GM12872 (cell line): ENCODE measurements around the gene HSD17B14.

ENCODE experiments used
- TF ChIP-seq, protein P1 (sequence below): IDR thresholded peaks from 3 replicates; pipeline ENCODE4 v1.5.1; 2011; ENCODE audit warnings: low read depth, mild to moderate bottlenecking, low read length, moderate library complexity; ENCODE audit not compliant: insufficient read depth

Gene HSD17B14

DNA sequence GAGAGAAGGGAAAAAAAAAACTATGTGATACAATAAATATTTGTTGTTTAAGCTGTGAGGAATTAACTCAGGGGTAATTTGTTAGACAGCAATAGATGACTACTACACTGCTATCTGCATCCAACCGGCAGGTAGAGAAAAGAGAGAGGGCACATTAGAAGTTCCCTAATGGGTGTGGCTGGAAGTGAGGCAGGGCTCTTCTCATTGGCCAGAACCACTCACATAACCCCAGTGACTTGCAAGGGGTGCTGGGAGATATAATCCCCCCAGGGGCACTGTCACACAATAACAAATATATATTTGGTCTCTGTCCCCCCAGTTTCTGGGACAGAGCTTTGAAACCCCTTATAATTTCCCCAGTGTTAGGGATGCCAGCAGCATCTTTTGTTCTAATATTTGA, 56.7 kb downstream of the HSD17B14 start:
- TF ChIP-seq, protein P1, sequence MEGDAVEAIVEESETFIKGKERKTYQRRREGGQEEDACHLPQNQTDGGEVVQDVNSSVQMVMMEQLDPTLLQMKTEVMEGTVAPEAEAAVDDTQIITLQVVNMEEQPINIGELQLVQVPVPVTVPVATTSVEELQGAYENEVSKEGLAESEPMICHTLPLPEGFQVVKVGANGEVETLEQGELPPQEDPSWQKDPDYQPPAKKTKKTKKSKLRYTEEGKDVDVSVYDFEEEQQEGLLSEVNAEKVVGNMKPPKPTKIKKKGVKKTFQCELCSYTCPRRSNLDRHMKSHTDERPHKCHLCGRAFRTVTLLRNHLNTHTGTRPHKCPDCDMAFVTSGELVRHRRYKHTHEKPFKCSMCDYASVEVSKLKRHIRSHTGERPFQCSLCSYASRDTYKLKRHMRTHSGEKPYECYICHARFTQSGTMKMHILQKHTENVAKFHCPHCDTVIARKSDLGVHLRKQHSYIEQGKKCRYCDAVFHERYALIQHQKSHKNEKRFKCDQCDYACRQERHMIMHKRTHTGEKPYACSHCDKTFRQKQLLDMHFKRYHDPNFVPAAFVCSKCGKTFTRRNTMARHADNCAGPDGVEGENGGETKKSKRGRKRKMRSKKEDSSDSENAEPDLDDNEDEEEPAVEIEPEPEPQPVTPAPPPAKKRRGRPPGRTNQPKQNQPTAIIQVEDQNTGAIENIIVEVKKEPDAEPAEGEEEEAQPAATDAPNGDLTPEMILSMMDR = no peak

DNA sequence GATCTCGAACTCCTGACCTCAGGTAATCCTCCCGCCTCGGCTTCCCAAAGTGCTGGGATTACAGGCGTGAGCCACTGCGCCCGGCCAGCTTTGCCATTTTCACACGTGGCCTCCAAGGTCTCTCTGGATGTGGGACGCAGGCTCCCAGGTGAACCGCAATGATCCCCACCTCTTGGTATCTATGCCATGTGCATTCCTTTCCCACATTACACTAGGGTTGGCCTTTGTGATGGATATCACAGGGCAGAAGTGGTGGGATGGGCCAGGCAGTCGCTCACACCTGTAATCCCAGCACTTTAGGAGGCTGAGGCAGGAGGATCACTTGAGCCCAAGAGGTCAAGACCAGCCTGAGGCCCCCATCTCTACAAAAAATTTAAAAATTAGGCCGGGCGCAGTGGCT, 58.6 kb downstream of the HSD17B14 start:
- TF ChIP-seq, protein P1 = no peak

DNA sequence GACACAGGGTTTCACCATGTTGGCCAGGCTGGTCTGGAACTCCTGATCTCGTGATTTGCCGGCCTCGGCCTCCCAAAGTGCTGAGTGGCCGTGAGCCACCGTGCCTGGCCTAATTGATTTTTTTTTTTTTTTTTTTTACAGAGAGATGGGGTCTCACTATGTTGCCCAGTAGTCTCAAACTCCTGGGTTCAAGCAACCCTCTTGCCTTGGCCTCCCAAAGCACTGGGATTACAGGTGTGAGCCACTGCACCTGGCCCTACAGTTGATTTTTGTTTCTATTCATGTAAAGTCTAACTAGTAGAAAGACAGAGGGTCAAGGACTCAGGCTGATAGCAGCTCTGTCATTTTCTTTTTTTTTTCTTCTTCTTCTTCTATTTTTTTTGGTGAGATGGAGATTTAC, 59.2 kb downstream of the HSD17B14 start:
- TF ChIP-seq, protein P1 = no peak

DNA sequence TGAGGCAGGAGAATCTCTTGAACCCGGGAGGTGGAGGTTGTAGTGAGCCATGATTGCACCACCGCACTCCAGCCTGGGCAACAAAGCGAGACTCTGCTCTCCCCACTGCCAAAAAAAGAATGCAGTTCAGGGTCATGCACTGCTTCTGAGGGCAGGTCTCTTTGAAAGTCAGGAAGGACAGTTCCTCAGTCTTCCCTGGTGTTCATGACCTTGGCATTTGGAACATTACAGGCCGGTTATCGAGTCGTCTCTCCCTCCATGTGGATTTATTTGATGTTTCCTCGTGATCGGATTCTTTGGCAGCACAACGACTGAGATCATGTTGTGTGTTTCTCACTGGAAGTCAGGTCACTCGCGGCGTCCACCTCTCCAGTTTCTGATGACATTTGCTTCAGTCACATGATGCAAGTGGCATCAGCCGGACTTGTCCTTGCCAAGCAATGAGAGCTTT, 63.8 kb downstream of the HSD17B14 start:
- TF ChIP-seq, protein P1 = no peak

DNA sequence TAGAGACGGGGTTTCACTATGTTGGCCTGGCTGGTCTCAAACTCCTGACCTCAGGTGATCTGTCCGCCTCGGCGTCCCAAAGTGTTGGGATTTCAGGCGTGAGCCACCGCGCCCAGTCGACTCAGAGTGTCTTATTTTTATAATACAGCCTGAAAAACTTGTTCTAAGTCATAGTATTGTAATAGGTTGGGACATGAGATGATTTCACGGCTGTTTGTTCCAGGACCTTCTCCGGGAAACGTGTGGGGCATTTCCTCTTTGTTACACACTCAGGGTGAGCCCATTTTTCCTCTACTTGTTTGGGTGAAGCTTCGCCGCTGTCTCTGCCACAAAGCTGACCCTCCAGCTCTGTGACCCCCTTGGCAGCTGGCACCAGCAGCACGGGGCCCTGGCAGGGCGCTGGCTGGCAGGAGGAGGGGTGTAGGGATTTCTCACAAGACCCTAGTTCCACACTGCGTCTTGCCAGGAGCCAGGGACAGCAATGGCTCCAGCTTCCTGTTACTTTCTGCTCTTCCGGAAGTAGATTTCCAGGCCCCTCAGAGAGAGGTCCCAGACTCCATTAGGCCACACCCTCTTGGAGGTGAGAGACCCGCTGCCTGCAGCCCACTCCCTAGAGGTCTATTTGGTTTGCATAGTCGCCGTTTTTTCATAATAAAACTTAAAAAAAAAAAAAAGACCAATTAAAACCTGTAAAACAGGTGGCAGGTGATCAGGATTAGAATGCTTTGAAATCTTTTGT, 65.4 kb downstream of the HSD17B14 start:
- TF ChIP-seq, protein P1 = no peak

- TF ChIP-seq, protein P1 = no peak
Observed at GRCh38 chr19:48770266-48770665, 66.0 kb downstream of the HSD17B14 start.

DNA sequence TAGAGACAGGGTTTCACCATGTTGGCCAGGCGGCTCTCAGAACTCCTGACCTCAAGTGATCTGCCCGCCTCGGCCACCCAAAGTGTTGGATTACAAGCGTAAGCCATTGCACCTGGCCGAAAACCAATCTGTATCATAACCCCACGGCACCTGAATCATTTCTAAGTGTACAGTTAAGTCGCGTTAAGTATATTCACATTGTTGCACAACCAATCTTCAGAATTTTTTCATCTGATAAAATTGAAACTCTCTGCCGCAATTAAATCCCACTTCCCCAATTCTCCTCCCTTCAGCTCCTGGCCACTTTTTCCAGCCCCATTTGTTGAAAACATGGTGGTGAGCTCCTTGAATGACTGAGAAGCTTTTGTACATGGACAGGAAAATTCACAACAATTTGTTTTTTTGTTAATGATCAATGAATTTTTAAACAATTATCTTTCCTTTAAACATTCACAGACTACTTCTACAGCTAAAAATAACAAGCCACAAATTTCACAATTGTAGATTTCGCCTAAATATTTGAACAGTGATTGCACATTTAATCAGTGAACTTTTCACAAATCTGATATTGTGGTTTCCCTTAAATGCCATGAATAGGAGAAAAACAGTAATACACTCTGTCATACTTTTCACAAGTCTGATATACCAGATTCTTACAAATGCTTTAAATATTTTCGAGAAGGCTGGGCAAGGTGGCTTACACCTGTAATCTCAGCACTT, 67.1 kb downstream of the HSD17B14 start:
- TF ChIP-seq, protein P1 = no peak
